GM18858 (cell line): Measurements from ENCODE around the gene UBE2N.
"Not testable (repeated sequence)": the region's sequence is repeated elsewhere in the genome, so short reads cannot be mapped to it uniquely, and the experiment has no call there.

Experiments
- ATAC-seq: cut with Tn5 transposase; IDR thresholded peaks from one replicate; pipeline ENCODE4 v1.9.1; 2021; ENCODE audit not compliant: unreplicated experiment

The UBE2N gene

DNA sequence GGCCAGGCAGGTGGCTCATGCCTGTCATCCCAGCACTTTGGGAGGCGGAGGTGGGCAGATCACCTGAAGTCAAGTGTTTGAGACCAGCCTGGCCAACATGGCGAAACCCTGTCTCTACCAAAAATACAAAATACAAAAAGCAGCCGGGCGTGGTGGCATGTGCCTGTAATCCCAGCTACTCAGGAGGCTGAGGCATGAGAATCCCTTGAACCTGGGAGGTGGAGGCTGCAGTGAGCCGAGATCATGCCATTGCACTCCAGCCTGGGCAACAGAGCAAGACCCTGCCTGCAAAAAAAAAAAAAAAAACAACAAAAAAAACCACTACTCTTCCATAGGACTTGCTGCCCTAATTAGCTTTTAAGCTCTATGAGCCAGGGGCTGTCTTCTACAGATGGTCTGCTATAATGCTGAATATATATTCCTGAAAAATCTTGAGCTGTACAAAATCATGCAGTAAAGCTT is 59.7 kb downstream of the UBE2N start:
- ATAC-seq: not testable (repeated sequence)

DNA sequence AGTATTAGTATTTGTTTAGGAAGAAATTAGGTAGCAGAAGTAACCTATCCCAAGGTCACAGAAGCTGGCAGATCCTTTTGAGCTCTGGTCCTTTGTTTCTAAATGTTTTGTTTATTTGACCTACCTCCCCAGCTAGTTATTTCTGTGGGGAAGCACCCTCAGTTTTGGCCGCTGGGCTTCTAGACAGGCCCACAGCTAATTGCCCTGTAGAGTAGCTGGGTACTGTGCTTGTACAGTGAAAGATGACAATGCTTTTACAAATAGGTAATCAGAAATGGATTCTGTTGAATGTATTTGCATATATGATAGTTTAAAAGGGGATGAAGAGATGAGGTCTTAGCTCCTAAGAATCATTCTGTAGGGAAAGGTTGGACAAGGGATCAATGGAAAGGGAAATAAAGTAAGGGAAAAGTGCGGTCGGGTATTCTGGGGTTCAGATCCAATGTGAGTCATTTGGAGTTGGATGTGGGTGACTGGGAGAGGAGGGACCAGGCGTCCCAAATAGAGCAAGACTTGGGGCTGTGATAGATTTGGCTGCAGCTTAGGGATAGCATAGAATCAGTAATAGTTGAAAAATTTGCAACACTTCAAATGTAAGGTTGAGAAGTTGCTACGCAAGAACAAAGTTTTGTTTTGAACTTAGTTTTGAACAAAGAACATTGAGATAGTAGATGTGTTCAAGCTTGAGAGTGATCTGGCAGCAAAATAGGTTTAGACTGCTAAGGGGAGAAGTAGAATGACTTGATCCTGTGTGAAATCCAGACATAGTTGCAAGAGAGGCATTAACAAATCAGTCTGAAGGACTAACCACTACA is 60.4 kb downstream of the UBE2N start:
- ATAC-seq: no peak

DNA sequence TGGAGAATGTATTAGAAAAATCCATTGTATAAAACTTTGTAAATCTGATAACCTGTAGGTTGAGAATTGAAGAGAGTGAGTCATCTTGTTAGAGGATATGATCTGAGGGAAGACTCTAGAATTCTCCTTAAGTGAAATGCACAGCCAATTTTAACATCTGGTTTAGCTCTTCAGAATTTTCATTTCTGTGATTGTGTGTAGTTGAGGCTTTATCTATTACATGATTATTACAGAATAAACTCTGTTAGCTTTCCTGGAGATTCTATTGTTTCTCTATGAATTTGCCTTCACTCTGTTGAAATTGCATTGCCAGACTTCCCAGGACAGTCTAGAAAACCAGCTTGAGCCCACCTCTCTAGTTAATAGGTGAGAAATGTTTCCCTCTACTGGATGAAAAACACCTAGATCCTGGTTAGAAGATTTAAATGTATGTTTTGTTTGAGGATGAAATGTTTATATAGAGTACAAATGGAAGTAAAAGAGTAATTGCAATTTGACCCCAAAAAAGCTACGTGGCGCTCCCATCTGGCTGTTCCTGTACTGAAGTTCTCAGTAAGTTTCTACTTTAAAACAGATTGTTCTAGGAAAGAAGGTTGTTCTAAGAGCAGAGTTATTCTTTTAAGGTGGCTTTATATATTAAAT is 61.1 kb downstream of the UBE2N start:
- no peak for ATAC-seq

DNA sequence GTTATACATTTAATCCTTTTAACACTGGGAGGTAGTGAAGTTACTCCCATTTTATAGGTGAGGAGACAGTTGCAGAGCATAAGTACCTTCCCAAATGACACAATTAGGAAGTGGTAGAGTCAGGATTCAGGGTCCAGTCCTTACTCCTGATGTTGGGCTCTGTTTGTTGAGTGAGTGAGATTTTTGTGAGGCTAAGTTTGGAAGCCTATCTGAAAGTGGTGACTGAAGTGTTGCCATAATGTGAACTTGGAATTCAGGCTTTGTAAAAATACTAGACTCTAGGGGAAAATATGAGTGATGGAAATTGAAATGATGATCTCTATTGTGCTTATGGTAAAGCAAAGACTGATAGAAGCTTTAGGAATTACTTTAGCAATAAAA is 61.8 kb downstream of the UBE2N start:
- ATAC-seq: no peak

DNA sequence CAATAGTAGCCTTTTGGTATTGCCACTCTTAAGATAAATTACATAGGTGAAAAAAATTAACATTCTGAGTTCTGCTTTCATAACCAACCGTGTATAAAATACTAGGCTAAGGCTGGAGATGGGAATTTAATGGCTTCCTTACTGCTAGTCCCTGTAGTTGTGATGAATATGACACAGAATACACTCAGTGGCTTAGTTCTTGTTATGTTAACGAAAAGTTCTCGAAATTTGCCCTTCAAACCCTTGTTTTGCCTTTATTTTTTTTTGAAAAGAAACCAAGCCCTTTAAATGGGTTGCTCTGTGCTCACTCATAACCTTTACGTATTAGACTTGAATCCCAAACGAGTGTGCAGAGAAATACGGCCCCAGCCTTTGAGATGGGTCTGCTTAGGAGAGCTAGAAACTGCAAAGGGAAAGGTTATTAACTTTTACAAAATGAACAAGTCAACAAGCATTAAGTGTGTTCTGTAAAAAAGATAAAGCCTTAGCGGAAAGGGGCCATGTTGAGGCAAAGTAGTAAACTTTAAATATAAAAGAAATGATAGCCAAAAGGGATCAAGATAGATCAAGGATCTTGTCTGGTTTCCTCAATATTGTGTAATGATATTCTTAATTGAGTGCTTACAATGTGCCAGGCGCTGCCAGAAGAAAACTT is 62.3 kb downstream of the UBE2N start:
- ATAC-seq: no peak

DNA sequence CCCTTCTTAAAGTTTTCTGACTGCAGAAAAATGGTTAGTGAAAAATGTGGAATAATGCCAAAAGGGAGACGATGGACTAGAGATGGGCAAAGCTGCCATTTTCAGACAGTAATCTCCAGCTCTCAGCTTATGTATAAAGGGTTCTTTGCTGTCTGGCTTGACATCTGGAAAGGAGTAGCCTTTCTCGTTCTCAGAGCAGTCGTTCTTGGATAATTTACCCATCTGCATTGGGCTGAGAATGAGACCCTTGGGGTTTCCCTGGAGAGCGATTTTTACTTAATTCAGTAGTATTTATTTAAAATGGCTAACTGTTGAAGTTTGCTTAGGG is 62.8 kb downstream of the UBE2N start:
- ATAC-seq: no peak

DNA sequence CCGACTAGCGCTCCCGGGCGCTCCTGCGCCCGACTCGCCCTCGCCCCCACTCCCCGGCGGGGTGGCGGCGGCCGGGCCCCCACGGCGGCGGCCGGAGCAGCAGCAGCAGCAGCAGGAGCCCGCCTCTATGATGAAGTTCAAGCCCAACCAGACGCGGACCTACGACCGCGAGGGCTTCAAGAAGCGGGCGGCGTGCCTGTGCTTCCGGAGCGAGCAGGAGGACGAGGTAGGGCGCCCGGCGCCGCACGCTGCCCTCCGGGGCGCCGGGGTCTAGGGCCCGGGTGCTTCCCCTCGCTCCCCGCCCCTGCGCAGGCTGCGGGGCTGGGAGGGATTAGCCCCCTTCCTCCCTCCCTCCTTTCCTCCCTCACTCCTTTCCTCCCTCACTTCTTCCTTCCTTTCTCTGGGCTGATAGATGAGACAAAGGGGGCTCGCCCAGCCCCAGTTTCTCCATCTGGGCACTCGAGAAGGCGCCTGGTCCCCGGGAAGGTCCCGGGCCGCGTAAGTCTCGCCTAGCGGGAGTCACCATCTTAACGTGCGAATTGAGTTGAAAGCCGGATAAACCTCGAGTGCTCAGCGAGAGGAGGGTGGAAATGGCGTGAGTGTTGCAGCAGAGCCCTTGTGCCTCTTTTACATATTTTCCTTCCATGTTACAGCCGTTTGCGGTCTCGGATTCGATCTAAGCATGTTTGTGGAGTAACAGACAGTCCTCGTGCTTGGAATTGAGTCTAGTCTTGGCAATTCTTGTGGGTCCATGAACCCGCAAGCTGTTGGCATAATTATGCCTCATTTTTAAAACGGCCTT is 63.4 kb downstream of the UBE2N start:
- ATAC-seq: peak; percentile 18

DNA sequence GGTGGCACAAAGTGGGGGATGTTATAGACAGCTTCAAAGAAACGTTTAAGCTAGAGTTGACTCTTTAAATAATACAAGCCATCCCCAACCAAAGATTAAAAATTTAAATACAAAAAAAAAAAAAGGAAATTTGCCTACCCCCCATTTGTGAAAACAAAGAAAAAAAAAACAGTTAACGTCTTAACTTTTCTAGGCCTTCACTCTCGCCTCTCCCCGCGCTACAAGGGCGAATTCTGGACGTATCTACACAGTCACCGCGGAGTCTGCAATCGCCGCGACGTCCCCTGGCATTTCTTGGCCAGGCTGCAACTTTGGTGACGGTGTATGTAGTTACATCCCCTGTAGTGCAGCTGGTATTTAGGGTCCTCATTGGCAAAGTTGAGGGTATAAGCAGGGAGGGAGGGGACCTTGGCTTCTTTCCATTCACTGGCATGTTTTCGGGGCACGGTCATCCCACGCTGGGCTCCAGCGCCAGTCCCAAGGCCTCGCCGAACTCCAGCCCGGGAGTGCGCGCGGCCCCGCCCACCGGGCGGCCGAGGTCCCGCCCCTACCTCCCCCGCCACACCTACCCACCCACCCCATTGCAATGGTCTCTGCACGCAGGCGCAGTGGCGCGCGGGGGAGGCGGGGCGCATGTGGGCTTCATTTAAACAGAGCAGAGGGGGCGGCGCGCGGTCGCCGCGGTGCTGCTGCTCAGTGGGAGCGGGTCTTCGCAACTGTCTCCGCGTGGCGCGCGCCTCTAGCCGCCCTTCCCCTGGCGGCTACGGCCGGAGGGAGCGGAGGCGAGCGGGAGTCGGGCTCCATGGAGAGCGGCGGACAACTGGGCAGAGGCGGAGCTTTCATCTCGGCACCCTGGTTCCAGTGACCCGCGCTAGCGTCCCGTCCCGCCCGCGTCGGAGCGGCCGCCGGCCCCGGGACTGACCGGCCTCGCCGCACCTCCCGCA is 64.2 kb downstream of the UBE2N start, which contains the start of gene NUDT4:
TSS of gene NUDT4 (plus strand) at position 674 of the 944 bp plus-strand sequence. CDS start 398 bp downstream, outside the sequence.
- ATAC-seq: peak; percentile 47

DNA sequence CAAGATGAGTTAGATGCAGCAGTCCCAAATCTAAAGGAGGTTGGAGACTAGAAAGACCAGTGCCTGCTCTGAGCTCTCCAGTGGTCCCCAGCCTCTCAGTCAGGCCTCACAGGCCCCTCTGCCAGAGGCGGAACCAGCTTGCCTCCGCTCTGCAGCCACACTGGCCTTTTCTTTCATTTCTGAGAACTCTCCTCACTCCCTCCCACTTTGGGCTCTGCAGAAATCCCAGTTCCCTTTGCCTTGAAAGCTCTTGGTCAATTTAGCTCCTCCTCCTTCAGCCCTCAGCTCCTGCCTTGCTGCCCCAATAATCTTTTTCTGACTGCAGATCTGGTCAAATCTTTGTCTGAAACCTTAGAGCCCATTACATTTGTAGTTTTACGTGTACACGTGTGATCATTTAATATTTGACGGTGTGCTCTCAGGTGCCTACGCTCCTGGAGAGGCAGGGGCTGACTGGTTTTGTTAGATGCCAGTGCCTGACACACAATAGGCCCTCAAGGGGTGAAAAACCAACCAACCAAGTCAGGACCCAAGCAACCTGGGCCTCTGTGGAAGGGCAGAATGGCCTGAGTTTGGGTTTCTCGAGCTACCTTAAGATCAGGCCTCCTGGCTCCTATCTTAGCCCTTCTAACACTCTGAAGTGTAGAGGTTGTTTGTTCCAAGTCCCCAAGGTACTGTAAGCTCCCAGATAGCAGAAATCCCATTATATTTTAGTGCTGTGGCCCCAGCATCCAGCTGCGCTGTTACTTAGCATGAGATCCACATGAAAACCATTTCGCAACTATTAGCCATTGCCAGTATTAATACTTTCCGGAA is 65.1 kb downstream of the UBE2N start:
- ATAC-seq: no peak

DNA sequence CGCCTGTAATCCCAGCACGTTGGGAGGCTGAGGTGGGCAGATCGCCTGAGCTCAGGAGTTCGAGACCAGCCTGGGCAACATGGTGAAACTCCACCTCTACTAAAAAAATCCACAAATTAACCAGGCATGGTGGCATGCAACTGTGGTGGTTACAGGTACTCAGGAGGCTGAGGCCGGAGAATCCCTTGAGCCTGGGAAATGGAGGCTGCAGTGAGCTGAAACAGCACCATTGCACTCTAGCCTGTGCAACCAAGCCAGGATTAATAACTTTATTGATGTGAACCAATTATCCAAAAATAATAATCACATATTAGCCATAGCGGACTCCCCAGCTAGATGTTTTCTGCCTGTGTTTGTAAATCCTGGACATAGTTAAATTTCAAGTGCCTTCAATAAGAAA is 65.8 kb downstream of the UBE2N start:
- no peak for ATAC-seq

DNA sequence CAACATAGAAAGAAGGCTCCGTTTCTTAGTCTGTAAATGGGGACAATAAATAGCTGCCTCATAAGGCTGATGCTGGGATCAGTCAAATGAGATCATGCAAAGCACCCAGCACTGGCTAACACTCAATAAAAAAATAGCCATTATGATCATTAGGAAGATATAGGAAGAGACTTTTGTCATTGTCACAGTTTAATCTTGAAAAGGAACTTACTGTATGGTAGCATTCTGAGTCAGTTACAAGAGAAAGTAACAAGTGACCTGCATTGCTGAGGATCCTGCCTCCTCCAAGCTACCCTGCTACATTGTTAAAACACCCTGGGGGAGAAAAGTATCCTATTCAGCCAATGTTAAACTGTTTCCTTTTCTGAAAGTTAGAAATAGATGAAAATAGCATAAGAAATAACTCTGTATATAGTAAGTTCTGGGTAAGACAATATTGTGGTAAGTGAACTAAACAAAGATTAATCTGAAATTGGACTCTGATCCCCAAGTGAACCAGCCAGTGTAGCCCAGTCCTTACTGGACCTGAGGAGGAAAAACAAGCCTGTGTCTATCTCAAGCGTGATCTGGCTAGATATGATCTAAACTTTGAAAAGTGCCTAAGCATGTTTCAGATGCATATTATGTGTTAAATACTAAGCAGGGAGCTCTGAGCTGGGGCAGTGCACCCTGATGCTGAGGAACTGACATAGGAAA is 67.6 kb downstream of the UBE2N start:
- peak; percentile 26 for ATAC-seq

DNA sequence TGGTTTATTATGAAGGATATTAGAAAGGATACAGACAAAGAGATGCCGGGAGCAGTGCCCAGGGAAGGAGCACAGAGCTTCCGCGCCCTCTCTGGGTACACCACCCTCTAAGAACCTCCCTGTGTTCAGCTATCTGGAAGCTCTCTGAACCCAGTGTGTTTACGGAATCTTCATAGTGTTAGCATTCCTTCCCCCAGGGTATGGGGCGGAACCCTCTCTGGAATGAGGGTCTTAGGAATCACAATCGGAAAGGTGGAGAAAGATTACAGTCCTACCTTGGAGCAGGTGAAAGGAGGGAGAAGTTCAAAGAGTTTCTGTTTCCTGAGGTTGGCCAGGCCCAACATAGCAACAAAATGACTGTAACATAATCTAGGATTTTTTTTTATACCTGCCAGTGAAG is 70.8 kb downstream of the UBE2N start:
- ATAC-seq: no peak

DNA sequence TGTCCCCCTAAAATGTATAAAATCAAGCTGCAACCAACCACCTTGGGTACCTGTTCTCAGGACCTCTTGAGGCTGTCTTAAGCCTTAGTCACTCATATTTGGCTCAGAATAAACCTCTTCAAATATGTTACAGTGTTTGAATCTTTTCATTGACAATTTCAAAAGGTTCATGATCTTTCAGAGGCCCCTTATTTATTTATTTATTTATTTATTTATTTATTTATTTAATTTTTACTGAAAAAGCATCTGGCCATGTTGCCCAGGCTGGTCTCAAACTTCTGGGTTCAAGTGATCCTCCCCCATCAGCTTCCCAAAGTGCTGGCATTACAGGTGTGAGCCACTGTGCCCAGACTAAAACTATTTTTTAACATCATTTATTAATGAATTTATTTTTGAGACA is 72.2 kb downstream of the UBE2N start:
- no peak for ATAC-seq

DNA sequence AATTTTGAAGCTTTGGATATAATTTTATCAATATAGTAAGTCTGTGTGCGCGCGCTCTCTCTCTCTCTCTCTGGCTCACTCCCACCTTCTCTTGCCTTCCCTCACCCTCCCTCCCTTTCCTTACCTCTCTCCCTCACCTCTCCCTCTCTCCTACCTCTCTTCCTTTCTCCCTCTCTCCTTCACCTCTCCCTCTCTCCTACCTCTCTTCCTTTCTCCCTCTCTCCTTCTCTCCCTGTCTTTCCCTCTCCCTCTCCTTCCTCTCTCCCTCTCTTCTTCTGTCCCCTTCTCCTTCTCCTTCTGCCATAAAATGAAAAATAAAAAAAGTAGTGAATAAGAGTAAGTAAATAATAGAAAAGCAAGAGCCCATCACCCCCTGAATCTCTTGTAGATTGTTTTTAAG is 73.0 kb downstream of the UBE2N start:
- no peak for ATAC-seq

DNA sequence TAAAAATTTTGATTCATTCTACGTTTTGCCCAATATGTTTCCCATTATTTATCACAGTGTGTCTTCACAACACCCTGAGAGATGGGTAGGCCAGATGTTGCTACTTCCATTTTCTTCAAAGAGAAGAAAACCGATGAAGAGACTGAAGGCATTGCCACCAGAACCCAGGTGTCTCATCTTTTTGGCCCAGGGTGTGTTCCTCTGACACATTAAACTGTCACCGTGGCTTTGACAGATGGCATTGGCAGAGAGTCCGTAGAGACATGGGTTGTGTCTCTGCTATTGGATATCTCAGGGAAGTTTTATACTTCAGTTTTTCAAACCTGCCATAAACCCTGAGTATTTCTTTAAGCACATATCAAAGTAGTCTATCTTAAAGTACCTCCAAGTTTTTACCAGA is 75.3 kb downstream of the UBE2N start:
- no peak for ATAC-seq

DNA sequence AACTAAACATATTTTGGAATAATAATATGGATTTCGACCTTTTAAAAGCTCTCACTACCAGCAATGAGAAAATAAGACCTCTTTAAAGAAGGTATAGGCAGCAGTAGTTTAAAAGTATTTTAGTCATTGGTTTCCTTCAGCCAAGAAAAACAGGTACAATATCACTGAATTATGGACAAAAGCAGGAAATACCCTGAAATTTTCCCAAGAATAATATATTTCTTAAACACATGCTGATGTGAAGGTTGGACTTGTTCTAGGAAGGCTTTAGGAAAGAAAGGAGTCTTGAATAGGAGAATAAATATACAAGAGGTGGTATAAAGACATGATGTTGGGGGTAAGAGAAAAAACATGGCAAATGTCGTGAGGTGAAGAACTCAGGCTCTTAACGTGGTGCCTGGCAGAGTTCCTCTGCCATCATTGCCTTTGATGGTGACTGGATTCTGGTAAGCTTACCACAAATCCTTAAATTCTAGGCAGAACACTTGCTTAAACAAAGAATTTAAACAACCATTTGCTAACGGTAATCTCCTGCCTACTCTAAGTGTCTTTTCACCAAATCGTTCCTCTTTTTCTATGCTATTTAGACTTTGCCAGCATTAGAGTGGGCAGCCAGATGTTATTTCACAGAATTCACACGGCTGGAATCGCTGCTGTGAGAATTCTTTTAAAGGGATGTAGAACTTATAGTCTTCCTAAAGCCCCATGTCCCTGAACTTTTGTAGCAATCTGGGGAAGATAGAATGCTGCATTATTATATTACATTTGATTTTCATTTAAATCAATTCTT is 75.9 kb downstream of the UBE2N start:
- ATAC-seq: no peak

DNA sequence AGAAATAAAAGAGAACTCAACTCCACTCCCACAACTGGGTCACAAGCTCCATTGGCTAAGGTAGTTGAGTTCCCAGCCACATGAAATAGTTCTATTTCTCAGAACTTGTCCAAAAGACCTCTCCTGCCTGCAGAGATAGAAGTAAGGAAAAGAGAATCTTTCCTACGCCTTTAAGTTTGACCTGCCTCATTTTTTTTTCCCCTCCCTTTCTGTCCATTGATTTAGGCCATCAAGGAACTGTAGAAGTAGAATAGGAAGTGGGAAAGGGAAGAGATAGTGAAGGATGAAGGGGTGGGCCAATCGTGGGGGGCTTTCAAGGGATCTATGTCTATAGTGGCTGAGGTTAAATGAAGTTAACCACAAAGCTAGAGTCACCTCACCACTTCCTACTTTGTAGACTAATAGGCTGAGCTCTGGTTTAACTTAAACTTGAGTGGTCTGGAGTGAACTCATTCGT is 77.9 kb downstream of the UBE2N start:
- ATAC-seq: no peak
